IPS DF 19.7 (cell line): ENCODE data around the gene CDH8.
"Not testable (repeated sequence)": the region's sequence is repeated elsewhere in the genome, so short reads cannot be mapped to it uniquely, and the experiment has no call there.

Experiments
- DNase-seq: peaks from one replicate; pipeline ENCODE4 v3.0.0-alpha.2; 2013; ENCODE audit warnings: low read depth, low spot score

Gene CDH8

GRCh38 chr16:61797296-61797795 is 238.9 kb downstream of the CDH8 start:
- DNase-seq = no peak

DNA sequence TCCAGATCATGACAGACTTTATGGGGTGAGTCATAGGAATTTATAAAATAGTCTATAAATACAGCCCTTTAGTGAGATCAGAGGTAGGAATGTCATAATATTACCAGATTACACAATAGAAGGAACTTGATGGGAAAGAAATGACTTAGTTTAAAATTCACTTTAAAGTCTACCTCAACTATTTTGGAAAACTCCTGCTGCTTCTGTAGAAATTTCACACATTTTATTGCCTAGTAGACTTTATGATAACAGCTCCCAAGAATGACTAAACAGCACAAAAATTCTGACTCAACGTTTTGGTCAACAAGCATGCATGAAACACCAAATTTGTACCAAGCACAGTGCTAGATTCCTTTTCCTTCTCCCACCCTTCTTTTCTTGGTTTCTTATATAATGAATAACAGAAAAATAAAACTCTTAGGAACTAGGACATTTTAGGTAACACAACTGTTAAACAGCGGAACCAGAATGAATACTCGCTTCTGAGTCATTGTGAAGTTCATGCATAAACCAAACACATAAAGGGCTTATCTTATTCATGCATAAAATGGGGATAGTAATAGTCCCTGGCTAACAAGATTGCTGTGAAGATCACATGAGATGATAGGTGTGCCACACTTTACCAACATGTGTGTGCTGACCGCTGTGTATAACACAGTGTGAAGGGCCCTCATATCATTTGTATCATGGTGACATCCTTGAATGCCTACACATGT is 243.9 kb downstream of the CDH8 start:
- DNase-seq = no peak

DNA sequence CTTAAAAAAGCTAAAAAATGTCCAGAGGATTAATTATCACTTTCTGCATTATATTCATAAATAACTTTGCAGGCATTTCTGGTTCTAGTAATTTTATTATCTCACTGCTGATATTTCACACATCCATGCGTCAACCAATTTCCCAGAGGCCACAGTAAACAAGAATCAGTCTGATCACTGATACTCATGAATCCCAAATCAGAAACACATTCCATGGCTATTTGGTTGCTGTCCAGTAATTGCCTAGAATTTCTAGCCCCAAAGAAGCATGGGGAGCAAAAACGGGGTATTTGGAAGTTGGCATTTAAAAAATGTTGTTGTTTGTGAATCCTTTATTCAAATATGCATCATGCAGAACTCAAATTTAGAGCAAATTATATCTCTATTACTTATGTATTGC is 244.8 kb downstream of the CDH8 start:
- no peak for DNase-seq

DNA sequence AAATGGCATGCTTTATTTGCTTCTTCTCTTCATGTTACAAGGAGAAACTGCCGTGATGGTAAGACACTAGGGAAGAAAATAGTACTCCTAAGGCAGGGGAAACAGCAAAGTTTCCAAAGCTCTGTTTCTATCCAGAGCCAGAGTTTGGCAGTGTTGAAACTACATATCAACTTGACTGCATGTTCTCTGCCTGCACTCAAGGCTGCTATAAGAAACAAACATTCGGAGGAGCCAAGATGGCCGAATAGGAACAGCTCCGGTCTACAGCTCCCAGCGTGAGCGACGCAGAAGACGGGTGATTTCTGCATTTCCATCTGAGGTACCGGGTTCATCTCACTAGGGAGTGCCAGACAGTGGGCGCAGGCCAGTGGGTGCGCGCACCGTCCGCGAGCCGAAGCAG is 254.4 kb downstream of the CDH8 start:
- not testable (repeated sequence) for DNase-seq

- DNase-seq = no peak
Observed at GRCh38 chr16:61780161-61780560, 256.1 kb downstream of the CDH8 start.

GRCh38 chr16:61770301-61770700 is 265.9 kb downstream of the CDH8 start:
- no peak for DNase-seq

DNA sequence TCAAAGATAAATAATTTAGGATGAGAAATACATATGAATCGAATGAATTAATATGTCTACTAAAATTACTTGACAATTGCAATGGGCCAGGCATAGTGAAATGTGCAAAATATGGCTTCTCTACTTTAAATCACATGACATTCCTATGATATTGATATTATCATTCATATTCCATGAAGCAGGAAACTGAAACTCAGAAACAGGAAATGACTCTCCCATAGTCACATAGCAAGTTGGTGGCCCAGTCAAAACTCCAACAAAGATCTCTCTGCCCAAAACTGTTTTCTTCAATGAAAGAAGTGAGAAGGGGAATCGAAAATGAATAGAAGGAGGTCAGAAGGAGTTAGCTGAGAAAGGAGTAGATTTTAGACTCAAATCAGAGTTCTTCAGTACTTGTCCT is 272.2 kb downstream of the CDH8 start:
- no peak for DNase-seq

DNA sequence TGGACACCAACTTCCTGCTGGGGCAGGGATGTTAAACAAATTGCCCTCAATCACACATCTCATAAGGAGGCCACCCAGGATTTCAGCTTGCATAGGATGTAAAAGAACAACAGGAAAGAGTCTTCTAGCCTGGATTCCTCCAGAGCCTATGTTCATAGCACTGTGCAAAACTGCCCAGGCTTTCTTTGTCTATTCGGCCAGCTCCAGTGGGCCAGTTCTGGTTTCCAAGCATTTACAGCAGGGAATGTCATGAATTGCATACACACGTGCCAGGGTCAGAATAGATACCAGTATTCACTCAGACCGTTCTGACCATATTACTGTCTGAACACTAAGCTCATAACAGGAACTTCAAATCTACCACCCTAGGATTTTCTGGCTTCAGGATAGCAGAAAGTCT is 273.2 kb downstream of the CDH8 start:
- no peak for DNase-seq

GRCh38 chr16:61730997-61731396 is 305.2 kb downstream of the CDH8 start:
- no peak for DNase-seq

DNA sequence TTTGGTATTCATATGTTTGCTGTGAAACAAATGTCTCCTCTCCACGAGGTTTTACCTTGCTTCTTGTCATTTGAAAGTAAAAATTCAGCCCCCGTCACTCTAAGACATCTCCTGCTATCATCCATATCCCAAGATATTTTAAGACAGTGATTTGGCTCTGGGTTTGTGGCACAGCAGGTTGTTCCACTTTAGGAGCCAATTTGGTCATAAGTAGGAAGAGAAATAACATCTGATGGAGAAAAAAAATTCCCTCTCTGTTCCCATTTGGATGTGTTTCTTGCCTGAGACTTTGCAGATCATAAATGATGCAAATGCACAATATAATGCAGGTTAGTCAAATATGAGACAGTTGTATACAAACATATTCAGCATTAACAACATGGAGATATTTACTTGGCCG is 309.5 kb downstream of the CDH8 start:
- DNase-seq = no peak

- no peak for DNase-seq
Observed at GRCh38 chr16:61726125-61726524, 310.1 kb downstream of the CDH8 start.

- DNase-seq = no peak
Observed at GRCh38 chr16:61721544-61721943, 314.7 kb downstream of the CDH8 start.

GRCh38 chr16:61715393-61715792 is 320.8 kb downstream of the CDH8 start:
- DNase-seq = no peak

DNA sequence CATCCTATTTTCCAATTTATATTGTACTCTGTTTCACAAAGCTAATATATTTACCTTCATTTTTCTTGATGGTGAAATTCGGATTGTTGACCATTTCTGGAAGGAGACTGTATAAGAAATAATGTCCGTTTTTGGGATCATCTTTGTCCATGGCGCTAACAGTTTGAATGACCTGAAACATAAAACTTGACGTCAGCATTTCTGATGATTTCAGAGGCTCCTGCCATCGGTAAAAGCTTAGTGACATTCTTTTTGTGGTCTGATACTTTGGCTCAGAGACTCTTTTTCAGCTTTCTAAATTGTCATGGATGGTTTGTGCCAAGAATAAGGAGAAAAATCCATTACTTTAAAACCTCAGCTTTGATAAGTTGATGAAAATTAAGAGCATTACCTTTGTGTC is 322.5 kb downstream of the CDH8 start:
- DNase-seq = no peak

GRCh38 chr16:61699640-61700039 is 336.6 kb downstream of the CDH8 start:
- not testable (repeated sequence) for DNase-seq

DNA sequence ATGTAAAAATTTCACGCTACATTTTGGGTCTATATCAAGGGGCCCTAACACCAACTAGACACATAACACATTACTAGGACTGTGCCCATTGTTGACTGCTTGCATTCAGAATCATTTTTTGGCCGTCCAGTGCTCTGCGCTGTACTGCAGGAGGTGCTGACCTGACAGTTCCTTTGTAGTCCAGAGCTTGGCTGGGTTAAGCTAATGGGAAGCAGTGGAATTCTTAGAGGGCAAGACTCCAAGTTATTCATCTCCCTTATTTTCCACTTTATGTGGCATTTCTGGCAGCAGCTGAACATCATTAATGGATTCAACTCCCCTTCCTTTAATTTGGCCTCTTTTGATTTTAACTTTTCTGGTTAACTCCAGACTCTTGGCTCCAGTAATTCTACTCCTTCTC is 351.7 kb downstream of the CDH8 start:
- DNase-seq = no peak

DNA sequence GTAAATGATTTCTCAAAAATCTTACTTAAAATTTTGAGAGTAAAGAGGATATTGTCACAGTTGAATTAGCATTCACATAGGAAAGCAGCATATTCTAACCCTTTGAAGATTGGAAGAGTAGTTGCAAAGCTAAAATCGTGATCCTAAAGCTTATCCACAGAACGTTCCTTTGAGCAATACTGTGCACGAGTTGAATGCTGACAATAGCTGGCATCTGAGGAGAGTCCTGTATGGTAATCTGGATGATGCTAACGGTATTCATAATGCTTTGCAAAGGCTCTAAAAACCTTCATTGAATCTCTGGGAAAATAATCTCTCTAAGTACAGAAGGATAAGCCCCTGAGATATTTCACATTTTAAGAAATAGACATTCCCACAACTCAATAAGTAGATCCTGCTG is 354.6 kb downstream of the CDH8 start:
- no peak for DNase-seq

DNA sequence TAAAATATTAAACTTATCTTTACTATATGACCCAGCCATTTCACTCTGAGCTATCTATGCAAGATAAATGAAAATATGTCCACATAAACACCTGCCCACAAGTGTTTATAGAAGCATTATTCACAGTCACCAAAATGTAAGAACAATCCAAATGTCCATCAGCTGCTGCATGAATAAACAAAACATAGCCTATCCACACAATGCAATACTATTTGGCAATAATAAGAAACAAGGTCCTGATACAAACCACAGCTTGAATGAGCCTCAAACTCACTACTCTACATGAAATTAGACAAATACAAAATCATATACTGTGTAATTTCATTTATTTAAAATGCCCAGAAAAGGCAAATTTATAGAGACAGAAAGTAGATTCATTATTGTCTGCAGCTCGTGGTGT is 355.1 kb downstream of the CDH8 start:
- no peak for DNase-seq

DNA sequence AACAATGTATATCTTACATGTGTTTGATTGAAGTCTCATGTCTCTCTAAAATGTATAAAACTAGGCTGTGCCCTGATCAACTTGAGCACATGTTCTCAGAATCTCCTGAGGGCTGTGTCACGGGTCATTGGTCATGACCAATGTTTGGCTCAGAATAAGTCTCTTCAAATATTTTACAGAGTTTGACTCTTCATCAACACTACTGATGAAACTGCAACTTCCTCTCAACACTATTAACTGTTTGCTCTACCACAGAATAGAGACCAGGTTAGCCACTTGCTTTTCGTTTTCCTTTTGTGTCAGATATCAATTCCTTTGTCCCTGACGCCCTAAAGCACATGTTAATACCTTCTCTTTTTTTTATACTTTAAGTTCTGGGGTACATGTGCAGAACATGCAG is 358.1 kb downstream of the CDH8 start:
- DNase-seq = no peak

- DNase-seq = no peak
Observed at GRCh38 chr16:61677776-61678175, 358.5 kb downstream of the CDH8 start.

DNA sequence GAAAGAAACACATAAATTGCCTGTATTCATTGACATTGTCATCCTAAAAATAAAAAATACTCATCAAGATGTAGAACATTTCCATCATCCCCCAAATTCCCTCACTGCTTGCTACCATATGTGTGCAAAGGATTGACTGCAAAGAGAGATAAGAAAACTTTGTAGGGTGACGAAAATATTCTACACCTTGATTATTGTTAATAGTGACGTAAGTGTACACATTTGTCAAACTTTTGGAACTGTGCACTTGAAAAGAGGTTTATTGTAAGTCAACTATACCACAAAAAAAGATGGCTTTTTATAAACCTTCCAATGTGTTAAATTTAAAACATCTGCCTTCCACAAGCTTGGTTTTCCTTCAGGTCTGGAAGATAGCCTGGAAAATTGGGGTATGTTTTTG is 359.5 kb downstream of the CDH8 start:
- no peak for DNase-seq

GRCh38 chr16:61671161-61671560 is 365.1 kb downstream of the CDH8 start:
- DNase-seq = no peak

DNA sequence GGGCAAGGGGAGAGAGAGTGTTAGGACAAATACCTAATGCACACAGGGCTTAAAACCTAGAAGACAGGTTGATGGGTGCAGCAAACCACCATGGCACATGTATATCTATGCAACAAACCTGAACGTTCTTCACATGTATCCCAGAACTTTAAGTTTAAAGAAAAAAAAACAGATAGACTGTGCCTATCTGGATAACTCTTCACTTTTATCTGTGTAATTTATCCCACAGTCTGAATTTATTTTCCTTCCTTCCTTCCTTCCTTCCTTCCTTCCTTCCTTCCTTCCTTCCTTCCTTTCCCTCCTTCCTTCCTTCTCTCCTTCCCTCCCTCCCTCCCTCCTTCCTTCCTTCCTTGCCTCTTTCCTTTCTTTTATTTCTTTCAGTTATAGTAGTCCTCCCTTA is 370.7 kb downstream of the CDH8 start:
- no peak for DNase-seq

GRCh38 chr16:61659936-61660335 is 376.3 kb downstream of the CDH8 start:
- no peak for DNase-seq
